HG03175 (cell line): ENCODE results near the gene ZNF423.

Experiments
- ATAC-seq: cut with Tn5 transposase; IDR thresholded peaks from one replicate; pipeline ENCODE4 v1.9.1; 2021; ENCODE audit warnings: mild to moderate bottlenecking, moderate library complexity; ENCODE audit not compliant: unreplicated experiment

ZNF423 gene

GRCh38 chr16:49756775-49757558 is 98.9 kb downstream of the ZNF423 start:
- ATAC-seq = no peak

DNA sequence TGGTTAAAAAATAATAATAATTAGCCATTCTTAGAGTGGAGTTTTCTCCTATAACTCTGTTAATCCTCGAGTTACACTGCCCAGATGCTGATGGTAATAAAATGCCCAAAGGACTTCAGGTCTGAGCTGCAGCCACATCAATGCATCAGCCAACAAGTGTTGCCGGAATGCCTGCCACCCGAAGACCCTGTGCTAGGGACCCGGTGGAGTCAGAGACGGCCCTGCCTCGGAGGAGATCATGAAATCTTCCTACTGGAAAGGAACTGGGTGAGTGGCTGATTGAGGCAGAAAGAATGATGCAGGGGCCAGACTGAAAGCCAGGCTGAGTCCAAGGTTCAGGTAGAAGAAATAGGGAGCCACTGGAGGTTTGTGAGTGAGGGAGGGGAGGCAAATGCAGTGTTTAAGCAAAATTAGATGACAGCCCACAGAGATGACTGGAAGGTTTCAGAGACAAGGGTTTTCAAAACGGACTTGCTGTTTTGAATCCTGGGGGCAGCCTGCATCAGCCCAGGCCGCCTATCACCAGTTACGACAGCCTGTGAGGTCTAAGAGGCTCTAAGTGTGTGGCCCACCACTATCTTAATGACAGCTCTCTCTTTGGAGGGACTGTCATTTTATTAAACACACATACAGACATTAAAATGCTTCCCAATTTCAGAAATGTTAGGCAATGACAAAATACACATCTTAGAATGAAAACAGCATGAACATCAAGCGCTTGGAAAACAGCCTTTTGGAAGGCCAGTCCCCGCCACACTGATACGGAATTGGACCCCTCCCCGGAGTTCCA is 100.0 kb downstream of the ZNF423 start:
- ATAC-seq = no peak

GRCh38 chr16:49755313-49755620 is 100.6 kb downstream of the ZNF423 start:
- no peak for ATAC-seq

GRCh38 chr16:49754495-49755312 is 101.2 kb downstream of the ZNF423 start:
- ATAC-seq = no peak

- no peak for ATAC-seq
These were observed 105.4 kb downstream of the ZNF423 start for GRCh38 chr16:49750341-49751000.

- no peak for ATAC-seq
These were observed 106.1 kb downstream of the ZNF423 start for GRCh38 chr16:49749816-49750215.

- no peak for ATAC-seq
These were observed 107.6 kb downstream of the ZNF423 start for GRCh38 chr16:49748322-49748721.

DNA sequence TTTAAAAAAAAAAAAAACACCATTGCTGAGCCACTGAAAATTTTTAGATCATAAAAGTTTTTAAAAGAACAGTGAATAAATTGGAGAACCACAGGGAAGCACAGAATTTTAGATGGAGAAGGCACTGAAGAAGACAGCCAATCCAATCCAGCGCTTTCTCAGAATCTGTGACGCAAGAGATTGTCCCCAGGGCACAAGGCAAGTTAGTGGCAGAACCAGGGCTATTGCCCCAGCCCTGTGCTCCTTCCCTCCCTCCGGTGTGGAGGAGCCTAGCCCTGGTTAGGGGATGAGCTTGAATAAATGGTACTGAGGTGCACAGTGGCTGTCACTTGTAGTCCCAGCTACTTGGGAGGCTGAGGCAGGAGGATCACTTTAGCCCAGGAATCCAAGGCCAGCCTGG is 108.3 kb downstream of the ZNF423 start:
- ATAC-seq = no peak

GRCh38 chr16:49746545-49746944 is 109.4 kb downstream of the ZNF423 start:
- no peak for ATAC-seq

DNA sequence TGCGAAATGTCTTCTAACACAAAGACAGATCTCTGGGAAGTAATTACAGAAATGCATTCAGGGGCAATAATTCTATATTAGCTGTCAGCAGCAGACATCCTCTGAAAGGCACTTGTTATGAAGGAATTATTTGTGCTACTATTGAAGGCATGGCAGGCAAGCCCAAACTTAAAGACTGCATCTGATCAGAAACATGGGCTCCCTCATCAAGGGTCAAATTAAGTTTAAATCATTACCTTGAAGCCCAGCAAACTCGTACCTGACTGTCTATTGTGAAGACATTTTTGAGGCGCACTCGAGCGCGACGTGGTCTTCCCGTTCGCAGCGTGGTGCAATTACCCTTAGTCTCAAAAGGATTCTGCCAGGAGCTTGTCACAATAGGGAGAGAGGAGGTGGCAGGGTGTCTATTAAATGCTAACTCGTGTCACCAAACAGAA is 110.6 kb downstream of the ZNF423 start:
- ATAC-seq = no peak

- no peak for ATAC-seq
These were observed 111.4 kb downstream of the ZNF423 start for GRCh38 chr16:49744244-49745220.

DNA sequence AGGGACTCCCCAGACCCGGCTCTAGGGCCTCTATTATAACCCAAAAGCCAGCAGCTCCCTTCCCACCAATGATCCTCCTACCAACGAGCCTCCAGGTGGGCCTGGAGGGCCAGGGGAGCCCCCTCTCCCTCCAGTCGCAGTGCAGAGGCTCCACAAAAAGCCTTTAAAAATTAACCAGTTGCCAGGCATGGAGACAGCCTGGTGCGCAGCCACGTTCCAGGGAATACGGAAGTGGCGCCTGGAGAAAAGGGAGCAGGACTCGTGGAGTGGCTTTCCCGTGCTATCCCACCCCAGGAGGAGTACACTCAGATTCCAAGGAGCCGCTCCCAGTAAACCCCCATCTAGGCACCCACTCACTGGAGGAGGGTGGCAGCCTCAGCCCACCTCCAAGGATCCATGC is 112.3 kb downstream of the ZNF423 start:
- no peak for ATAC-seq

GRCh38 chr16:49743203-49743464 is 112.8 kb downstream of the ZNF423 start:
- ATAC-seq = no peak

DNA sequence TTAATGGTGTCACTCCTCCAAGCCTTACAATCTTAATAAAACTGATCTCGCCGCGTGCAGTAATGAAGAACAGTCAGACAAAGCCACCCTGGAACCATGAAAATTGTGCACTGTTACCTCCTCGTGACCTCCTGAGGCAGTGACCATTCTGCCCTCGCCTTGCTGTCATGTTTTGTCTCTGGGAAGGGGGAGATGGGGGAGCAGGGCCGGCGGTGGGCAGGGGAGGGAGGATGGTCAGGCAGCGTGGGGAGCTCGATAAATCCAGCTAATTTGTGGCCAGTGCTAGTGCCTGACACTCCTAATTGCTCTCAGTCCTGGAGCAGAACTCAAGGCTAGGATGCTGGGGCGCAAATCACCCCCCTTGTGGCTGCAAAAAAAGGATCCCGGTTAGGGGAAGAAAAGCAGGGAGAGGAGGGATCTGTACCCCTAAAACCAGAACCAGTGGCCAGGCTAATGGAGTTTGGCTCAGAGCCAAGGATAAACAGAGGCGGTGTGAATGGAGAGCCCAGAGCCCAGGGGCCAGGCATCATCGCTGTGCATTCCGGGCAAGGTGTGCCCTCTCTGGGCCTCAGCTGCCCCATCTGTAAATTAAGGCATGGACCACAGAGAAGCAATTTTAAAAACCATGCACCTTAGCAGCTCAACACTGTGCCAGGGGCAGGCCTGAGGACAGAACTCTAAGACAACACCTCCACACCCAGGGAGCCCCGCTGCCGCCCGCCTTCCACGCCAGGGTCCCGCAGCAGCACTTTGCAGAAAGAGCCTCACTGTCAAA is 113.3 kb downstream of the ZNF423 start:
- ATAC-seq = no peak

- no peak for ATAC-seq
These were observed 115.7 kb downstream of the ZNF423 start for GRCh38 chr16:49740256-49740655.

GRCh38 chr16:49739381-49739780 is 116.5 kb downstream of the ZNF423 start:
- no peak for ATAC-seq

DNA sequence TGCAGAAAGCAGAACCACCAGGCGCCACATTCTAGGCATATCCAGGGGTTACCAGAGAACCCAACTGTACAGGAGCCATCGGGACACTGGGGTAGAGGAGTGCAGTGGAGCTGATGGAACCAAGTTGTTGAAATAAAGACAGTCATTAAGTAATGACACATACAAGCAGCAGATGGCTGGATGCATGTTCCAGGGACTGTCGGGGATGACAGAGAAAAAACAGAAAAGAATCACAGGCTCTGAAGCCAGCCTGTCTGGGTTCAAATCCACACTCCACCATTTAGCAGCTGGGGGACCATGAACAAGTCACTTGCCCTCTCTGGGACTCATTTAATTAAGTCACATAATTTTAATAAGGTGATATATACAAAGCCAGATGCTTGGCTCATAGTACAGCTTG is 117.1 kb downstream of the ZNF423 start:
- no peak for ATAC-seq

DNA sequence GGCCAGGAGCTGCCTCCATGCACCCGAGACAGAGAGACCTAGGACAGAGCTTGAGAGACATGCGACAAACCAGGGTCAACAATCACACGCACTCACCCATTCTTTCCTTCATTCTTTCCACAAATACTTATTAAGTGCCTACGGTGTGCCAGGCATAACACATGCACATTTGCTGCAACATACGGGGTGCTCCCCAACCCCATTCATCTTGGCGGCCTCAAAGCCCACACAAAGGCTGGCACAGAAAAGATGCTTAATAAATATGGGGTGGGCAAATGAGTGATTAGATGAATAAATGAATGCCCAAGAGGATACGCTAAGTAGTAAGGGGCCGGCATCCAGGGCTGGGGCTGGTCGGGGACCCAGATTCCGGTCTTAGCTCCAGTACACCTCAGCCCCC is 117.9 kb downstream of the ZNF423 start:
- ATAC-seq = no peak

- no peak for ATAC-seq
These were observed 118.4 kb downstream of the ZNF423 start for GRCh38 chr16:49737541-49737940.
